NK-92 (cell line): ENCODE measurements around the gene NEAT1.
A peak's percentile ranks its signal among the peaks of the same experiment; 100 is the strongest.
"Not testable (repeated sequence)": the region's sequence is repeated elsewhere in the genome, so short reads cannot be mapped to it uniquely, and the experiment has no call there.

Experiments used
- DNase-seq: peaks from one replicate; lab custom pipeline; 2025; ENCODE audit not compliant: unreplicated experiment; lab: John Stamatoyannopoulos, UW

The NEAT1 gene

DNA sequence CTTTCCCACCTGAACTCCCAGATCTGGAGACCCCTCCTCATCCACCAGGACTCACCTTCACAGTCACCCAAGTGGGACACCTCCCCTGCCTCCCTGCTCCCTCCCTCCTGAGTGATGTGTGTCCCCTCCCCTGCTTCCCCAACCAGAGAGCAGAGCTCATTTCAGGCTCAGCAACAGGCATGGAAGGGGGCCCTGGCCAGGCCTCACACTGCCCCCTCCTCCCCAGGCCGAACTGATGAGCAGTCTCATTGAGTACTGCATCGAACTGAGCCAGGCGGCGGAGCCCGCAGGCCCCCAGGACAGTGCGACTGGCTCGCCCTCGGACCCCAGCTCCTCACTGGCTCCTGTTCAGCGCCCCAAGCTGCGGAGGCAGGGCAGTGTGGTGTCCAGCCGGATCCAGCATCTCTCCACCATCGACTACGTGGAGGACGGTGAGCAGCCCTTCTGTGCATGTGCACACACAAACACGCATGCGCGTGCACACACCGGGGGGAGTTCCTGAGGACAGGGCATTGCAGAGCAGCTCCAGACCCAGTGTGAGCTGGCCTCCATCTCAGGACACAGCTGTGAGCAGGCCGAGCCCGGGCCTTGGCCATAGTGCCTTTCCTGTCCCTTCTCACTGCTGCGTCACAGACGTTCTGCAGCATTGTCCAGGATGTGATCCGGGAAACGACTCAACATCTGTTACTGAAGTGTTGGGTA is 17.8 kb upstream of the NEAT1 start:
- DNase-seq = no peak

DNA sequence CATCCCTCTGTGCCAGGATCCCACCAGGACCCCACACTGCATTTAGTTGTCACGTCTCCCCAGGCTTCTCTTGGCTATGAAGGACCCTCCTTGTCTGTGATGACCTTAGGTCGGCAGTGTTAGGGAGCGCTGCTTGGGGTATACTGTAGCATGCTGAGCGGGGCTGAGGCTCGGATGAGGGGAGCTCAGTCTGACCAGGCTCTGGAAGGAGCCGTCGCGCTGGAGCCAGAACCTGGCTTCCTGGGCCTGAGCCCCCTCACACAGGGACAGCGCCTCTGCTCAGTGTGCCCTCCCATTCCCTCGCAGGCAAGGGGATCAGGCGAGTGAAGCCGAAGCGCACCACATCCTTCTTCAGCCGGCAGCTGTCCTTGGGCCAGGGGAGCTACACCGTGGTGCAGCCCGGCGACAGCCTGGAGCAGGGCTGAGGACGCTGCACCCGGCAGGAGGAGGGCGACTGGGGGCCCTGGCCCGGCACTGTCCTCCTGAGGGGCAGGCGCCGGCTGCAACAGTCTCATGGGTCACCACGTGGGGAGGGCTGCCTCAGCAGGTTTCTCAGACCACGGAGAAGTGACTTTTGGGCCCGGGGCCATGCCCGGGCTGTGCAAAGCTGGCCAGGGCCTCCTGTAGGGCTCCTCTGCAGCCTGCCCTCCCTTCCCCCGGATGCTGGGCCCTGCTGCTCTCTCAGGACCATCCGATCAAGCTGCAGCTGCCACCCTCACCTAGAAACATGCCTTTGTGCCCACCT is 11.5 kb upstream of the NEAT1 start:
- no peak for DNase-seq

DNA sequence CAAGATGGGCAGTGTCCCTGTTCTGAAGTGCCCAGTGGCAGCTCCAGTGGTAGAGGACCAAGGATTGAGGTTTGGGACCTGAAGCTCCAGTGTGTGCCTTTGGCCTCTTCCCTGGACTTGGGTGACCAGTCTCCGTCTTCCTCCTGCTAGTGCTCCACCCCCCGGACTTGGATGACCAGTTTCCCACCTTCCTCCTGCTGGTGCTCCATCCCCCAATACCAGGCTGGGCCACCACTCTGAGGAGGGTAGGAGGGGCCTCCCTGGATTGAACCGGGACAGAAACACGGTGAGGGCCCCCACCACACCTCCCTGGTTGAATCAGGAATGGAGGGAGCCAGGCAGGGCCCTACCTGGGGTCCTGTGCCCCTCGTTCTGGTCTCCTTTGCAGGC is 10.9 kb upstream of the NEAT1 start:
- DNase-seq = no peak

DNA sequence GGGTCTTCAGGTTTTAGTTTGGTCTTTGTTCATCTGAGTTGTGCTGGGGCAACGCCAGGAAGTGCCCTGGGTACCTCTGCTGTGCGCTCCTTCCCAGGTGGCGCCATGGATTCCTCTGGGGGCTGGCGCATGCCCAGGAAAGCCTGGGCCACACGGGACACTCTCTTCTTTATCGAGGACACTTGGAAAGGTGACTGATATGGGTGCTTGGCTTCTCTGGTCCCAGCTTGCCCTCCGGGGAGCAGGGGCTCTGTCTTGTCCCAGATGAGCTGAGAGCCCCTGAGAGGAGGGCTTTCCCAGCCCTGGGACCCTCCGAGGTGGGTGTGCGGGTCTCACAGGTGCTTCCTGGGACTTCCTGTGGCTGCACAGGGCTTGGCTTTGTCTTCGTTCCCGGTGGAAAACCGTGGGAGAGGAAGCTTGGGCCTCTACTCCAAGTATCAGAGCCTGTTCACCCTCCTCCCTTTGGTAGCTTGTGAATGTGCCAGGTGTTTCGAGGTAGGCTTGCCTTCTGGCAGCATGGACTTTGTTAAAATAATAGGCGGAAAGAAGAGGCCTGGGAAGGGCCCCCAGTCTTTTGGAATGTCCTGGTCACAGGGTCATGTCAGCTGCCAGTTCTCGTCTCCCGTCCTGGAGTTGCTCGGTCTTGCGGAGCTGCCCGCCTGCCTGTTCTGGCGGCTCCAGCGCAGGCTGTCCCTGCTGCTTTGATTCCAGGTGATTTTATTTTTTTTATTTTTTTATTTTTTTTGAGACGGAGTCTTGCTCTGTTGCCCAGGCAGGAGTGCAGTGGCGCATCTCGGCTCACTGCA is 10.1 kb upstream of the NEAT1 start:
- DNase-seq = no peak

DNA sequence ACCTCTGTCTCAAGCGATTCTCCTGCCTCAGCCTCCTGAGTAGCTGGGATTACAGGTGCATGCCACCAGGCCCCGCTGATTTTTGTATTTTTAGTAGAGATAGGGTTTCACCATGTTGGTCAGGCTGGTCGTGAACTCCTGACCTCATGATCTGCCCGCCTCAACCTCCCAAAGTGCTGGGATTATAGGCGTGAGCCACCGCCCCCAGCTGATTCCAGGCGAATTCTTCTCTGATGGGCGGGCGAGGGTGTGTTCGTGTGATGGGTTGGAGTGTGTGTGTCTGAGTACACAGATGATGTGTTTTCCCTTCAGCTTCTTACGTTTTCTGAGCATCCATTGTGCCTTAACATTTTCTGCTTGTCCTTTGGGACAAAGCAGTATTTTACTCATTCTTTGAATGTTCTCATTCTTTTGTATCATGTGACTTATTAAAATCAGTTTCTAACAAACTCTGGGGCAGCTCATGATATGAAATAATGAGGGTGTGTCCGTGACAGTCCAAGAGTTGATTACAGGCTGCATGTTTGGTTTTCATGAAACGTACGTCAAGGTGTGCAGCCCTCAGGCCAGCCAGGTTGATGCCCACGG is 9.4 kb upstream of the NEAT1 start:
- DNase-seq = not testable (repeated sequence)

DNA sequence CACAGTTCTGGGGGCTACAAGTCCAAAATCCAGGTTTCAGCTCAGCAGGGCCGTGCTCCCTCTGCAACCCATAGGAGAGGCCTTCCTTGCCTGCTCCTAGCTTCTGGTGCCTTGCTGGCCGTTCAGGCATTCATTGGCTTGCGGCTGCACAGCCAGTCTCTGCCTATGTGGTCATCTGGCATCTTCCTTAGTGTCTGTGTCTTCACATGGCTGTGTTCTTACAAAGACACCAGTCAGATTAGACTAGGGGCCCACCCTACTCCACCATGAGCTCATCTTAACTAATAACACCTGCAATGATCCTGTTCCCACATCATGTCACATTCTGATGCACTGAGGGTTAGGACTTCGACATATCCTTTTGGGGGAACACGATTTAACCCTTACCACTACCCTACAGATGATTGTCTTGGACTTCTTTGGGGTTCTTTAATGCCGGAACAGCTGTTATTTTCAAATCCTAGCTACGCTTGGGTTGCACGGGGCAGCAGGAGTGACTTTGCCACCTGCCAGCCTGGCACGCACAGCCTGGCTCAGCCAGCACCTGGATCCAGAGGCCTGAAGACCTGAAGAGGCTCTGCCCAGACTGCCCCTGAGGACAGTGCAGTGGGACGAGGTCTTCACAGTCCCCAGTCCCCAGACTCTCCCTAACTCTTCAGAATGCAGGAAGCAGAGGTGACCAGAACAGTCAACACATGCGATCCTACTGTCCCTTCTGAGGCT is 7.7 kb upstream of the NEAT1 start:
- DNase-seq = no peak

DNA sequence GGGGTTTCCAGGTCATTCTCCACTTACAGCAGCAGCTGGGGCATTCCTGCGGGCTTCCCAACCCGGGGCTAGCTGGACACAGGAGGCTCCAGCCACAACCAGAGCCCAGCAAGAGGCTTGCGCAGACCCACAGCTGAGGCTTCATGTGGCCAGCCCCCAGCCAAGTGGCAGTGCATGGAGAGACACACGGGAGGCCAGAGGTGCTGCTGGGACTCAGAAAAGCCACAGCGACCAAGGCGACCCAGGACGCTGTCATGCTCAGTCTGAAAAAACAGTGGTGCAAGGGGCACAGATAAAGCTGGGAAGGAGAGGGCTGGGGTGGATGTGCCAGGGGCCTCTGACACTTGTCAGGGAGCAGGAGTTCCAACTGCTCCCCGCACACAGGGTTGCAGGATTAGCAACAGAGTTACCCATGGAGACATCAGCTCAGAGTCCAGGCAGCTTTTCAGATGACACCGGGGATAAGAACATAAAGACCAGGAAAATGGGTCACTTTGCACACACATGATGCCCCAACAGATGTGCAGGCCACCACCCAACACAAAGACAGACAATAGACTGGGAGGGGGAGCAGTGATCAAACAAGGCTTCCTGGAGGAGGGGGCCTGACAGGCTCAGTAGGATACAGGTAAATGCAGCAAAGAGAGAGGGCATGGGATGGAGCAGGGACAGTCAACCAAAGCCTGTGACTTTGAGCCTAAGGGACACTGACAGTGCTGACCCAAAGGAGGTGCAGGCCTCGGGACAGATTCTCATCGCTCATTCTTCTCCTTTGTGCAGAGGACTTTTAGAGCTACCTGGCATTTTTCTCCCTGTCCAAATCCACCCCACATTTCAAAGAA is 6.9 kb upstream of the NEAT1 start:
- DNase-seq = no peak

DNA sequence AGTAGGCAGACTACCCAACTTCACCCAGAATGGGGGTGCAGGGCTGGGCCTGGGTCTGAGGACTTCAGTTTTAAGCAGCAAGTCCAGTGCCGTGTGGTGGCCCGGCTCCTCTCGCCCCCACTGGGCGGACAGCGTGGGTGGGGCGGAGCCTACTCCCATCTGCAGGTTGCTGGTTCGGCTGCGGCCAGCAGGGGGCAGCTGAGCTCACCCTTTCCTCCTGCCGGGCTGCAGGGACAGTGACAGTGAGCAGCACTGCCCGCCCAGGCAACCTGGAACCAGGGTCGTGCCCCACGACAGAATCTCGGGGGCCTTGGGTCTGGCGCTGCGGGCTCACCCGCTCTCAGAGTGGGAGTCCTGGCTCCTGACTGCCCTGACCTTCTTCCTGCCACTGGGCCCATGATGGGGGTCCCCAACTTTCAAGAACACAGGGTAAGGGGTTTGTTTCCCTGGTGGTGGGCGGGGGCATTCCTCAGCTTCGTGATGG is 6.2 kb upstream of the NEAT1 start:
- DNase-seq = peak; percentile 34

DNA sequence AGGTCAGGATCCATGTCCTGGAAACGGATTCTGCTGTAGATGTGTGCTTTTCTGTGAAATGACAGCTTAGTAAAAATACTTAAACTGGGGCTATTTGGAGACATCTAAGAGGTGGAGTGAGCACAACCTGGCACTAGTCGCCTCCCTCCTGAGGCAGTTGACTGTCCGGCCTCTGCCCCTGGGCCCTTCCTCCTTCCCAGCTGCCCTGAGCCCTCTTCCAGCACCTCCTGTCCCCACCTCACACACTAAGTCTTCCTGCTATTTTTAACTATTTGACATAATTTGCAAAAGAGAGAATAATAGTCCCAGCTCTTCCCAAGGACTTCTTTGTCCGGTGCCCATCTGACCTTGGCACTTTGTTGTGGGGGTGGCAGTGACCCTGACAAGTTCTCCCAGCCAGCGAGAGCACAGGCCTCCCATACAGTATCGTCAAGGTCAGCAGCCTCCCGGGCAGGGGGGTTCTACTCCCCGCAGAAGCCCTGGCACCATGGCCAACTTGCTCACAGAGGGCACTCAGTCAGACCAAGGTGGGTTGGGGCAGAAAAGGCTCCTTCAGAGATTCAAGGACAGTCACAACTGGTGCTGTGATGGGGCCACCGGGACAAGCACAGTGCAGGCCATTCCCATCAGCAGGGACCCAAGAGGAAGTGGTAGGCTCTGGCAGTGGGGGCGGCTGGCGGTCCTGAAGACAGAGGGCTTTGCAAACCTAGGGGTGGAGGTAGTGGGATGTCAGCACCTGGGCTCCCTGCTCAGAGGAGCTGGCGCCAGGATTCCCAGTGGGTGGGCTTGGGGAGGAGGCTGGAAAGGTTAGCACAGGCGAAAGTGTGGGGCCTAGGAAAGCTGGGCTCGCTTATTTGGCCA is 5.5 kb upstream of the NEAT1 start:
- DNase-seq = no peak

DNA sequence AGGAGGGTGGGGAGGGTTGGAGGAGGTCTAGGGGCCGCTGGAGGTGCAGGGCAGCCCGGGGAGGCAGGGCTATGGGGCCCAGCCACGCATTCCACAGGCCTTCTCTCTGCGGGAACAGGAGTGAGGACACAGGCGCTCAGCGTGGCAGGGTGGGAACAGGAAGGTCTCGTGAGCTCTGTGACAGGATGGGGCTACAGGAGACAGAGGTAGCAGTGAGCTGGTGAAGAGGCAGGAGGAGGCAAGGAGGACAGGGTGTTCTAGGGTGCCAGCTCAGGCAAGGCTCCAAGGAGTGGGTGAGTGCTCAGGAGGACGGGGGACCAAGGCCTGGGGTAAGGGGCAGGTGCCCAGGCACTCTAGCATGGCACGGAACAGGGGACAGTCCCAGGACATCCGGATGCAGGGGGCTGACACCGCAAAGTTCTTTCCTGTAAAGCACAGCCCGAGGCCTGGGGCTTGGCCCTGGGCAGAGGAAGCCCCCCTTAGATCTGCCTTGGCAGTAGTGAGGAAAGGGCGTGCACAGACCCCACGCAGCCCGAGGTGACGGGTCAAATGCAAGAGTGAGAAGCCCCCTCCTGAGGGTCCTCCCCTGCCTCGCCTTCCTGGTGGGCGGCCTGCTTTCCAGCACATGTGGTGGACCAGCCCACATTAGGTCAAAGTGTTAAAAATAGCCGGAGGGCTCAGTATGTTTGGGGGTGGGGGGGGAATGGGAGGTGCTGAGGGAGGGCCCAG is 4.7 kb upstream of the NEAT1 start:
- DNase-seq = no peak

DNA sequence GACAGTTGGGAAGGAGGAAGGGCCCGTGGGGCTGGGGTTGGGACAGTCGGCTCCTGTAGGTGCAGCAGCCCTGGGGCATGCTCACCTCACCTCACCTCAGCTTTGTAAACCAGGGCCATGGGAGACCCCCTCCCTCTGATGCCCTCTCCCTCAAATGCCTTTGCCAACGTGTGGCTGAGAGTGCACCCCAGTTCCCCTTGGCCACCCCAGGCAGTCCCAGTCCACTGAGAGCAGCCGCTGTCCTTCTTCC is 4.2 kb upstream of the NEAT1 start:
- no peak for DNase-seq

DNA sequence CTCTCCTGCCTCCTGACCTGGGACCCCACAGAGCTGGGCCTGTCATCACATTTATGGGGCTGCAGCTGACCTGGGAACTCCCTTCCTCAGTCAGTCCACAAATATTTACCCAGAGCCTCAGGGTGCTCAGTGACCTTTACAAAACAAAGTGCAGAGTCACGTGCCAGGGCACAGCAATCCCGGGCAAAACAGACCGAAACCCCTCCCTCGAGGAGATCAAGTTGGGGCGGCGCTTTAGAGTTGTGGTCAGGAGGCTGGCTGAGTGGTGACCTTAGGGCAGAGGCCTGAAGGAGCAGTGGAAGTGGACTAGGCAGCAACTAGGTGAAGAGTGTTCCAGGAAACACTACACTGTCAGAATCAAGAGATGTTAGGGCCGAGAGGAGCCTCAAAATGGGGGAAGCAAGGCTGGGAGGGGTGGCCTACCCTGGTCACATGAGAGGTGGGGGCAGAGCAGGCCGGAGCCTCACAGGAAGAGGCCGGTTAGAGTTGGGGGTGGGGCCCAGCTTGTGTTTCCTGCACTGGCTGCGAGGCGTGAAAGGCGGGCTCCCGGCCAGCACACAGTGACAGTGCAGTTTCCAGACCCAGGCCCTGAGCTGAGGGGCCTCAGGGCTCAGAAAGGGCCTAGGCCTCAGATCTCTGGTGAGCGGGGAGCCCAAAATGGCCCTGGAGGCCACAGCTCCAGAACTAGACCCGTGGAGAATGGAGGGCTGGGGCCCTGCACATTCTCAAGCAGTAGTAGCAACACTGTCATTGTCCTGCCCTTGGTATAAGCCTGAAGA is 3.7 kb upstream of the NEAT1 start:
- DNase-seq = no peak

DNA sequence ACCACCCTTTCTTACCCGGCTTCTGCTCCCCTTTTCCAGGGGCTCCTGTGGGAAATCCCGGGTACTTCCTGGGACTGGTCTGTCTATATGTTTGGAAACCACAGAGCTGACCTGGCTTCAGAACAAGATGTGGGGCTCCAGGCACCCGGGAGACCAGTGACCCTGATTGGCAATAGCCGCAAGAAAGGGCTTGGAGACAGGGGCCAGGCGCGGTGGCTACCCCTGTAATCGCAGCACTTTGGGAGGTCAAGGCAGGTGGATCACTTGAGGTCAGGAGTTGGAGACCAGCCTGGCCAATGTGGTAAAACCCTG is 3.2 kb upstream of the NEAT1 start:
- no peak for DNase-seq

DNA sequence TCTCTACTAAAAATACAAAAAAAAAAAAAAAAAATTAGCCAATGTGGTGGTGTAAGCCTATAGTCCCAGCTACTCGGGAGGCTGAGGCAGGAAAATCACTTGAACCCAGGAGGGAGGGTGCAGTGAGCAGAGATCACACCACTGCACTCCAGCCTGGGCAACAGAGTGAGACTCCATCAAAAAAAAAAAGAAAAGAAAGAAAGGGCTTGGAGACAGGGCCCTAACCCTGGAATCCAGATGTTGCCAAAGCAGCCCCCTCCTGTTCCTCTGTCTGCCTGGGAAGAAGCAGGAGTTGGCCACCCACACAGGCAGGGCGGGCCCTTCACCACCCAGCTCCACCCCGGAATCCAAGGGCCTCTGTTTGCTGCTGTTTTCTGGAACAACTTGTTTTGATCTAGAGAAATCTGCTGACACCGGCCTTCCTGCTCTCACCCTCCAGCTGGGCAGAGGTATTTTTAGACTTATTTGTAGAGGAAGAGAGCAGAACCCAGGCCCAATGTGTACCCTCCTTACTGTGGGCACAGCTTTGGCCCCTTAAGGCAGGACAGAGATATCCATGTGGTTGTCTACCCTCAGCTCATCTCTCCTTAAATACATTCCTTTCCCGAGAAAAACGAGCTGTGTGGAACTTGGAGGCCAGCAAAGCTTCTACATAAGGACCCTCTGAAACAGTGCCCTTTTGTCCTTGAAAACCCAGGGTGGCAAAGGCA is 2.7 kb upstream of the NEAT1 start:
- DNase-seq = no peak

DNA sequence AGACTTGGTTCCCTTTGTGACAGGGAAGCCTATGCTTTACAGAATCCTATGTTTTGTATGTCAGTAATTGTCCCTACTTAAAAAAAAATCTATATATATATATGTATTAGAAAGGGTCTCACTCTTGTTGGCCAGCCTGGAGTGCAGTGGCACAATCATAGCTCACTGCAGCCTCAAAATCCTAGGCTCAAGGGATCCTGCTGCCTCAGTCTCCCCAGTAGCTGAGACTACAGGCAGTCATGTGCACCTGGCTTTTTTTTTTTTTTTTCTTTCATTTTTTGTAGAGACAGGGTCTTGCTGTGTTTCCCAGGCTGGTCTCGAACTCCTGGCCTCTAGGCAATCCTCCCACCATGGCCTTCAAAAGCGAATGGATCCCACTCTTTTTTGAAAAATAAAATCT is 2.1 kb upstream of the NEAT1 start:
- DNase-seq = no peak

DNA sequence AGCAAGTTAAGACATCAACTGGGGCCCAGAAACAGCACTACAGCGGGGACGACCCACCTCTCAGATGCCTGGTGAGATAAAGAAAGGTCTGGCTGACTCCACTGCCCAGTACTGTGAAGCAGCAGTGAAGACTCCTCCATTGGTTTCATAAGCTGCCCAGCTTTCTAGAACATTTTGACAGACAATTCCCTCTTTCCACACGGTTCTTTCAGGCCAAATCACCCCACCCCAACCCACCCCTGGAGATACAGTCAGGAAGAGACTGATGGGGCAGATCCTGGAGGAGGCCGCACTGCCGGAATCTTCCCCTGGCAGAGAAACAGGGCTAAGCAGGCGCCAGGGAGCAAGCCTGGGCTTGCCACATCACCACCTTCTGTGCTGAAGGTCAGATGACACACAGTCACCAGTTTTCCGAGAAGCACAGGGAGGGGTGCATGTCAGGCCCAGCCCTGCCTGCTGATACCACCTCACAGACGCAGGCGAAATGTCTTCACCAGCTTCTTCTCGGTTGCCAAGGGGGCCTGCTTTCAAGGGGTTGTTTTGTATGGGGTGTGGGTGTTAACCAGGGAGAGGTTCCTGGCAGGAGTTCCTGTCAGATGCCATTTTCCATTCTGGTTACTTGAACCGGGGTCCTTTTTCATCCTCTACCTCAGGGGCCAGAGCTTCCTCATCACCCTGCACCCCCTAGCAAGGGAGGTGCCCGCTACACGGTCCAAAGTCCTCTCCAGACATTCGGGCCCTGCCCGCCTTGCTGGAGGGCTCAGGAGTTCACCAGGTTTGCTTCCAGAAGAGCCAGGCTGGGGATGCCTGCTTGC is 1.4 kb upstream of the NEAT1 start:
- DNase-seq = peak; percentile 54
